Panc1 (cell line): Measurements from ENCODE around the gene BOLA2B. TPM values are rescaled to one million over a fixed set of nuclear protein-coding genes. Genes with fewer than 3 reads are reported as not detected.
"Not testable (repeated sequence)": the region's sequence is repeated elsewhere in the genome, so short reads cannot be mapped to it uniquely, and the experiment has no call there.

Experiments
- ATAC-seq: fragments of 200-7000 bp; cut with Tn5 transposase; 2 replicates; pipeline ENCODE4 v1.9.1; 2020; ENCODE audit warnings: mild to moderate bottlenecking, moderate library complexity
- Bru-seq: library from RNA; stranded (reverse); fragments of 400-500 nt; gene quantifications from one replicate; lab custom pipeline; 2021; lab: Mats Ljungman, UMichigan
- BruChase-seq, 2 experiments: library from RNA; stranded (reverse); fragments of 400-500 nt; gene quantifications; one replicate each; lab custom pipeline; 2021; lab: Mats Ljungman, UMichigan
- BruUV-seq: library from RNA; stranded (reverse); fragments of 400-500 nt; replicated peaks from 2 replicates; lab custom pipeline; 2021; lab: Mats Ljungman, UMichigan
- CTCF ChIA-PET: fragments of 300-600 bp; sonication (Branson Sonifier 250); formaldehyde crosslinking; loops from one replicate; lab custom pipeline; 2022; ENCODE audit warnings: antibody characterized with exemption; lab: Charles Lee
- POLR2A ChIA-PET: fragments of 300-600 bp; sonication (Branson Sonifier 250); formaldehyde crosslinking; loops from one replicate; lab custom pipeline; 2022; ENCODE audit warnings: antibody characterized with exemption; lab: Charles Lee
- DNase-seq: peaks from one replicate; pipeline ENCODE4 v3.0.0-alpha.2; 2010; ENCODE audit warnings: low read depth, low spot score
- H3K27ac ChIP-seq: 2 replicates; pipeline ENCODE4 v1.5.1; 2011; ENCODE audit warnings: mild to moderate bottlenecking, low read length, inconsistent platforms
- H3K27me3 ChIP-seq: fragments of 200-500 bp; sonication (Bioruptor generic); 2 replicates; pipeline ENCODE4 v1.6.0; 2014; ENCODE audit warnings: low read length, inconsistent platforms; ENCODE audit not compliant: control insufficient read depth, insufficient read depth
- H3K36me3 ChIP-seq: fragments of 200-500 bp; sonication (Bioruptor generic); 2 replicates; pipeline ENCODE4 v1.5.1; 2014; ENCODE audit warnings: inconsistent platforms, mild to moderate bottlenecking, low read length, moderate library complexity; ENCODE audit not compliant: control insufficient read depth, insufficient read depth
- H3K4me1 ChIP-seq: 2 replicates; pipeline ENCODE4 v1.5.1; 2011; ENCODE audit warnings: inconsistent platforms, mild to moderate bottlenecking, low read length, moderate library complexity; ENCODE audit not compliant: control insufficient read depth, insufficient read depth
- H3K4me3 ChIP-seq, 2 experiments: 2 replicates each; pipeline ENCODE4 v1.5.1; 2011 to 2012; ENCODE audit warnings: low read depth in 2 of 2, low read length in 2 of 2, mild to moderate bottlenecking in 2 of 2, inconsistent platforms in 1 of 2, moderate library complexity in 1 of 2
- H3K9me3 ChIP-seq: fragments of 200-500 bp; sonication (Bioruptor generic); 2 replicates; pipeline ENCODE4 v1.5.1; 2014; ENCODE audit warnings: low read depth, mild to moderate bottlenecking, inconsistent platforms, low read length, moderate library complexity; ENCODE audit not compliant: control insufficient read depth, insufficient read depth
- in situ Hi-C: cut with HindIII; loops from 2 replicates; pipeline ENCODE4 v1.10.0; 2016; ENCODE audit warnings: low sequenced_read_pairs, low pct_unique_long_range_greater_than_20kb
- intact Hi-C: fragments of 100-400 bp; cut with micrococcal nuclease; formaldehyde crosslinking; loops from one replicate; pipeline ENCODE4 v1.10.0; 2022; ENCODE audit not compliant: unreplicated experiment
- long read RNA-seq: library from polyadenylated mRNA; unstranded; transcript quantifications from one replicate; pipeline ENCODE4 v2.0.0, GENCODE V29; 2021; ENCODE audit not compliant: unreplicated experiment
- polyA plus RNA-seq: library from polyadenylated mRNA; unstranded; fragments of >200 nt; gene quantifications from one replicate; pipeline ENCODE4 v1.2.1, GENCODE V29; 2012; ENCODE audit warnings: missing spikeins; ENCODE audit not compliant: insufficient read length
- total RNA-seq: library from RNA; stranded (reverse); gene quantifications from one replicate; pipeline ENCODE4 v1.2.1, GENCODE V29; 2021; ENCODE audit not compliant: unreplicated experiment

Gene BOLA2B
- total RNA-seq (178 TPM), Bru-seq, nascent RNA (percentile 21 among the genes with signal in this experiment), BruChase-seq, experiment 1, labeled RNA remaining after a 2-hour chase (percentile 33 among the genes with signal in this experiment), BruChase-seq, experiment 2, labeled RNA remaining after a 6-hour chase (percentile 39 among the genes with signal in this experiment)
- polyA plus RNA-seq, result 353 TPM
- long read RNA-seq, transcript BOLA2B-202 (2 exons, 307 nt), result minor isoform, 24 of 56 reads
- long read RNA-seq, transcript BOLA2B-201 (3 exons, 1,012 nt), result major isoform, 29 of 56 reads
- long read RNA-seq, partial matches to known transcripts, result 3 of 56 reads
- long read RNA-seq, other reads (novel, unspliced or antisense), result 0 of 56 reads

- POLR2A ChIA-PET, H3K4me1 ChIP-seq, H3K36me3 ChIP-seq, H3K27ac ChIP-seq, DNase-seq, BruUV-seq, H3K27me3 ChIP-seq, CTCF ChIA-PET, H3K9me3 ChIP-seq, intact Hi-C loops, in situ Hi-C loops: not testable (repeated sequence)
- peak; percentile 94 for ATAC-seq
- H3K4me3 ChIP-seq, result peak within 1 kb of the TSS; percentile 32 to 33; a peak in 3 of 4 replicates
Measured at GRCh38 chr16:30193615-30194014, at the start of gene BOLA2B, which contains the start of gene SLX1A. BOLA2B (minus strand) TSS chr16:30193666; CDS start chr16:30193595, 71 bp downstream. SLX1A (plus strand) TSS chr16:30193875; CDS start chr16:30194085, 210 bp downstream.

GRCh38 chr16:30217082-30217481 is 23.6 kb upstream of the BOLA2B start:
- H3K4me1 ChIP-seq, H3K4me3 ChIP-seq, H3K9me3 ChIP-seq, ATAC-seq, CTCF ChIA-PET, BruUV-seq, H3K36me3 ChIP-seq, DNase-seq, intact Hi-C loops, POLR2A ChIA-PET, H3K27me3 ChIP-seq, in situ Hi-C loops, H3K27ac ChIP-seq: not testable (repeated sequence)

- POLR2A ChIA-PET, ATAC-seq, H3K27me3 ChIP-seq, H3K4me3 ChIP-seq, CTCF ChIA-PET, BruUV-seq, H3K4me1 ChIP-seq, DNase-seq, in situ Hi-C loops, H3K36me3 ChIP-seq, H3K27ac ChIP-seq, H3K9me3 ChIP-seq, intact Hi-C loops: not testable (repeated sequence)
Measured at GRCh38 chr16:30211414-30211813, 17.9 kb upstream of the BOLA2B start.

DNA sequence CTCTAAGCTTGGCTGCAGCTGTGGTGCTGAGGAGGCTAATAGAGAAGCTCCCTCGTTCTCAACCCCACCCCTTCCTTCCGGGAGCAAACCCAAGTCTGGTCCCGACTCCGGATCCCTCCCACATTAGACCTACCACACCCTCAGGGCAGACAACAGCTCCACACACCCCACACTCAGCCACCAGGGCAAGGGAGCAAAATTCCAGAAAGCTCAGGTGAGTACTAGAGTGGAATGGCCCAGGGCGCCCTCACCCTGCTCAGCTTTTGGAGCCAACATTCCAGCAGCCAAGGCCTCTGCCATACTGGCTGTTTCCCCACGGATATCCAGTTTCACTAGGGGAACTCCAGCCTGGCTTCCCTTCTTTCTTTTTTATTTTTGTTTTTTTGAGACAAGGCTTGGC is 15.6 kb upstream of the BOLA2B start:
- H3K9me3 ChIP-seq, H3K36me3 ChIP-seq, DNase-seq, POLR2A ChIA-PET, ATAC-seq, H3K4me1 ChIP-seq, H3K4me3 ChIP-seq, H3K27ac ChIP-seq, H3K27me3 ChIP-seq, intact Hi-C loops, BruUV-seq, in situ Hi-C loops, CTCF ChIA-PET: not testable (repeated sequence)

DNA sequence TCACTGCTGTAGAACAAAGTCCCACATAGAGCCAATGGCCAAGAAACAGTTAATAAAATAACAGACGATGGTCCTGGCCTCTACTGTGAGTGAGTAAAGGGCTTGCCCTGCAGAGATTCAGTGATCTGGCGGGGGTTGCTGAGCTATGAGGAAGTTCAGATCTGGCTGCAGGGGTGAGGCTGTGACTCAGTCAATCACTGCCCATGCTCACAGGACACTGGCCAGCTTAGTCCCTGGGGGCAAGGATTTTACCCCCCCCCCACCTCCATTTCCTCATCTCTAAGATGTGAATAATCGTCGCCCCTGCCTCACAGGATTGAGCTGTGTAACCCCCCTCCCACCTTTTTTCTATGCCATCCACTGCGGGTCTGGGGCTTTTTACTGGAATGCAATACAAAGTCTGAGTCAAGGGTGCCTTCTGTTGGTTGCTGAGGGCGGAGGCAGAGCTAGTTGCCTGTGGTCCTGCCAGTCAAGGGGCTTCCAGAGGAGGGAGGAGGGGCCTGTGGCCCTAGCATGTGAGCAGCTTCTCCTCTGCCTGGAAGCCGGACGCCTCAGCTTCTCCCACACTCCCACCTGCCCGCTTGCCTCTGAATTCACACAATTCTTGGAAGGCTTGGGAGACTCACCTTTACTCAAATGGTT is 13.7 kb upstream of the BOLA2B start:
- H3K9me3 ChIP-seq, H3K36me3 ChIP-seq, H3K27me3 ChIP-seq, H3K4me1 ChIP-seq, POLR2A ChIA-PET, BruUV-seq, CTCF ChIA-PET, in situ Hi-C loops, H3K27ac ChIP-seq, DNase-seq, intact Hi-C loops, H3K4me3 ChIP-seq: not testable (repeated sequence)
- peak; percentile 48 for ATAC-seq

DNA sequence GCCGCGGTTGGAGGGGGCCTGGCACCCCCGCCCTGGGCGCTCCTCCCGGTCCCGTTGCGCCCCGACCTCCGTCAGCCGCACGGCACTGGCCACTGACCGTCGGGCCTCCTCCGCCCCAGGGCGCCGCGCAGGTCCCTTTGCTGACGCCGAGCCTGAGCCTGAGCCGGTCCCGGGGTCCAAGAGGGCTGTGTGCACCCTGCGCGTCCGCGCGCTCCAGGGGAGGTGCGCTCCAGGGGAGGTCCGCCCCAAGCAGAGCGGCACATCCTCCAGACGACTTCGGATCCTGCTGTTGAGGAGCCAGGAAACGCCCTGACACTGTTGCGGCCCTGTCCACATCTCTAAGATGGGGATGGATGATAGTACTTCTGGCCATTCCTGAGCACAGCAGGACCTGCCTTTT is 12.8 kb upstream of the BOLA2B start:
- in situ Hi-C loops, DNase-seq, POLR2A ChIA-PET, CTCF ChIA-PET, H3K9me3 ChIP-seq, H3K27me3 ChIP-seq, intact Hi-C loops, H3K4me1 ChIP-seq, BruUV-seq, H3K36me3 ChIP-seq, H3K27ac ChIP-seq: not testable (repeated sequence)
- ATAC-seq, result peak; percentile 66
- H3K4me3 ChIP-seq, result peak overlapping the region; percentile 28 to 47

DNA sequence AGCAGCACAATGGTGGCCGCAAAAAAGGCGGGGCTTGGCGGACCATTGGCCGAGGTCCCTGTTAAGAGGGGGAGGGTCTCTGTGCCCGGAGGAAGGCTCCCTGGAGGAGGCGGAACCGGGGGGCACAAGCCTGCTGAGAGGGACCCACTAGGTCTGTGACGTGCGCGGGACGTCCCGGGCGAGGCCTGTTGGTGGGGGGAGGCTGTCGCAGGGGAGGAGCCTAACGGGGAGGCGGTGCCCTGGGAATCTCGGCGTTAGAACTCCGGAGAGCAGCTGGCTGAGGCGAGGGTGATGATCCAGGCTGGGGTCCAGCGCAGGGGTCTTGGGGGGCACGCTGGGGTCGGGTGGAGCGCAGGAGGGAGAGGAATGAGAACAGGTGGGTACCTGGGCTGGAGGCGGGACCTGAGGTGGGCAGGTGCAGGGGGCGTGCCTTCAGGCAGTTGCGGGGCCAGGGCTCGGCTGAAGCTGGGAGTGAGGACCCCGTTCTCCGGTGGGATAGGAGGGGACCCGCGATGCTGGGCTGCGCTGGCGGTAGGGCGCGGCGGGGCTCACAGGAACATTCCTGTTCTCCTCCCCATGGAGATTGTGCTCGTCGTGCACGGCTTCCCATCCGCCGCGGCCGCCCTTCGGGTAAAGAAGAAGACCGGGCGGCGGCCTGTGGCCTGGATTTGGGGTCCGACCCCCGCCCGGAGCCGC is 12.2 kb upstream of the BOLA2B start:
- CTCF ChIA-PET, H3K36me3 ChIP-seq, BruUV-seq, DNase-seq, H3K27me3 ChIP-seq, H3K4me1 ChIP-seq, H3K27ac ChIP-seq, H3K9me3 ChIP-seq, intact Hi-C loops, in situ Hi-C loops, POLR2A ChIA-PET: not testable (repeated sequence)
- H3K4me3 ChIP-seq, result peak overlapping the region; percentile 28 to 47
- peak; percentile 70 for ATAC-seq
